Uterus (tissue), 4 donors: Measurements from ENCODE around the gene FOXN3. TPM values are rescaled to one million over a fixed set of nuclear protein-coding genes. Genes with fewer than 3 reads are reported as not detected.

Experiments used
- DNase-seq, 2 donors: peaks; one replicate each; pipeline ENCODE4 v3.0.0-alpha.2; 2019 to 2020
- H3K27ac ChIP-seq, 2 donors: fragments of 200-600 bp; sonication (generic); 1 replicate in 1 of 2; 2 replicates in 1 of 2; pipeline ENCODE4 v1.5.1; 2016 to 2018
- H3K27me3 ChIP-seq, 2 donors: fragments of 200-600 bp; sonication (generic); one replicate each; pipeline ENCODE4 v1.5.1; 2018 to 2019; ENCODE audit warnings: control low read depth in 1 of 2
- H3K36me3 ChIP-seq, 2 donors: fragments of 200-600 bp; sonication (generic); one replicate each; pipeline ENCODE4 v1.5.1; 2019; ENCODE audit warnings: control low read depth in 1 of 2
- H3K4me1 ChIP-seq, 2 donors: fragments of 200-600 bp; sonication (generic); one replicate each; pipeline ENCODE4 v1.5.1; 2018 to 2019; ENCODE audit warnings: control low read depth in 1 of 2
- H3K4me3 ChIP-seq, 2 donors: fragments of 200-600 bp; sonication (generic); 1 replicate in 1 of 2; 2 replicates in 1 of 2; pipeline ENCODE4 v1.5.1; 2018 to 2019; ENCODE audit warnings: mild to moderate bottlenecking in 1 of 2
- H3K9me3 ChIP-seq, 2 donors: fragments of 200-600 bp; sonication (generic); one replicate each; pipeline ENCODE4 v1.5.1; 2019; ENCODE audit warnings: control low read depth in 1 of 2
- POLR2A ChIP-seq, 2 donors: fragments of 450-650 bp; IDR thresholded peaks; one replicate each; pipeline ENCODE4 v1.6.1; 2016; ENCODE audit warnings: antibody characterized with exemption in 2 of 2, mild to moderate bottlenecking in 1 of 2, moderate library complexity in 1 of 2
- intact Hi-C: fragments of 100-400 bp; cut with DNase I; formaldehyde crosslinking; loops from one replicate; pipeline ENCODE4 v1.15.1; 2023; ENCODE audit warnings: low total_unique reads
- total RNA-seq, 4 donors: library from RNA; depleted of rRNA in 3 of 4; stranded (reverse); fragments of >200 nt in 3 of 4; gene quantifications; one replicate each; pipeline versions ENCODE4 v1.1.0 to v1.2.4, GENCODE V29; 2014 to 2023
- TF ChIP-seq, protein P1 (sequence below), 4 experiments: fragments of 200-600 bp in 2 of 4; fragments of 450-650 bp in 2 of 4; sonication (generic) in 2 of 4; IDR thresholded peaks; one replicate each; pipeline ENCODE4 v1.5.1; 2016 to 2019; ENCODE audit warnings: antibody characterized with exemption in 4 of 4, mild to moderate bottlenecking in 2 of 4, moderate library complexity in 1 of 4
- donor health status: DM: yes; HTN: yes; CAD: no.

The FOXN3 gene
- total RNA-seq, 4 donors from 2014 or later, result 37.7 to 103 (median 74.9) TPM

GRCh38 chr14:89308232-89308959, 108.6 kb downstream of the FOXN3 start:
- Histone ChIP-seq H3K4me1 (peaks cover under 1 to 4% of the 10 kb centered on the region in 2 donors), H3K4me3 (no peak overlapping the region), H3K9me3 (no peaks in the 10 kb centered on the region), H3K27ac (peak overlapping the region in 1 of 2 donors; percentile 43), H3K27me3 (no peaks in the 10 kb centered on the region), H3K36me3 (no peaks in the 10 kb centered on the region)
- DNase-seq, result no peak
- no peak for TF ChIP-seq POLR2A (IDR thresholded peaks at IDR 0.05)
- TF ChIP-seq, protein P1, sequence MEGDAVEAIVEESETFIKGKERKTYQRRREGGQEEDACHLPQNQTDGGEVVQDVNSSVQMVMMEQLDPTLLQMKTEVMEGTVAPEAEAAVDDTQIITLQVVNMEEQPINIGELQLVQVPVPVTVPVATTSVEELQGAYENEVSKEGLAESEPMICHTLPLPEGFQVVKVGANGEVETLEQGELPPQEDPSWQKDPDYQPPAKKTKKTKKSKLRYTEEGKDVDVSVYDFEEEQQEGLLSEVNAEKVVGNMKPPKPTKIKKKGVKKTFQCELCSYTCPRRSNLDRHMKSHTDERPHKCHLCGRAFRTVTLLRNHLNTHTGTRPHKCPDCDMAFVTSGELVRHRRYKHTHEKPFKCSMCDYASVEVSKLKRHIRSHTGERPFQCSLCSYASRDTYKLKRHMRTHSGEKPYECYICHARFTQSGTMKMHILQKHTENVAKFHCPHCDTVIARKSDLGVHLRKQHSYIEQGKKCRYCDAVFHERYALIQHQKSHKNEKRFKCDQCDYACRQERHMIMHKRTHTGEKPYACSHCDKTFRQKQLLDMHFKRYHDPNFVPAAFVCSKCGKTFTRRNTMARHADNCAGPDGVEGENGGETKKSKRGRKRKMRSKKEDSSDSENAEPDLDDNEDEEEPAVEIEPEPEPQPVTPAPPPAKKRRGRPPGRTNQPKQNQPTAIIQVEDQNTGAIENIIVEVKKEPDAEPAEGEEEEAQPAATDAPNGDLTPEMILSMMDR (IDR thresholded peaks at IDR 0.05), result no peak
- intact Hi-C loops, result loop anchor here (10.0 kb wide), 1 partner anchor 106 kb away; the partner anchor contains the start of gene FOXN3

DNA sequence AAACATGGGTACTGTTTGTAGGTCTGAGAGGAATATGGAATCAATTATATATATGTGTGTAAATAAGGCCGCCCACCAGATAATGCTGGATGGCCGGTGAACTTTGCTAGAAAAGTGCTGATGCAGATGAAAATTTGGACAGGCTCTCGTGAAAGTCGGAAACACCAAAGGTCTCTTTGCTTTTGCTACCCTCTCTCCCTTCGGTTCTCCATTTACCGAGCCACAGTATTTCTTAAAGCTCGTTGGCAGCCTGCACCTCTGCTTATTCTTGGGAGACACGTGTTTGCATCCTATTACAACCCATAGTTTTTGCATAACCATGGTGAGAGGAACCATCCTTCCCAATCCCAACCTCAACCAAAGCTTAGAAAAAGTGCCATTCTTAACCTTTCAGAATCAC, 109.6 kb downstream of the FOXN3 start:
- Histone ChIP-seq H3K4me3 (no peak overlapping the region), H3K4me1 (peaks cover 4 to 9% of the 10 kb centered on the region in 2 donors), H3K9me3 (no peaks in the 10 kb centered on the region), H3K27me3 (no peaks in the 10 kb centered on the region), H3K27ac (no peak overlapping the region), H3K36me3 (no peaks in the 10 kb centered on the region)
- no peak for TF ChIP-seq POLR2A (IDR thresholded peaks at IDR 0.05)
- TF ChIP-seq, protein P1 (IDR thresholded peaks at IDR 0.05), result no peak
- intact Hi-C loops, result loop anchor here (10.0 kb wide), 1 partner anchor 107 kb away; the partner anchor contains the start of gene FOXN3
- no peak for DNase-seq

GRCh38 chr14:89304972-89305703, 111.9 kb downstream of the FOXN3 start:
- DNase-seq, result peak; percentile 39 to 43
- H3K36me3 ChIP-seq, result no peaks in the 10 kb centered on the region
- H3K9me3 ChIP-seq, result no peaks in the 10 kb centered on the region
- no peaks in the 10 kb centered on the region for H3K27me3 ChIP-seq
- no peak for TF ChIP-seq POLR2A (IDR thresholded peaks at IDR 0.05)
- TF ChIP-seq, protein P1 (IDR thresholded peaks at IDR 0.05), result no peak
- intact Hi-C loops, result loop anchor here (10.0 kb wide), 1 partner anchor 110 kb away; the partner anchor contains the start of gene FOXN3
- H3K4me1 ChIP-seq, result peaks cover 4 to 11% of the 10 kb centered on the region in 2 donors
- H3K4me3 ChIP-seq, result no peak overlapping the region
- peak overlapping the region; percentile 83 to 96 for H3K27ac ChIP-seq

DNA sequence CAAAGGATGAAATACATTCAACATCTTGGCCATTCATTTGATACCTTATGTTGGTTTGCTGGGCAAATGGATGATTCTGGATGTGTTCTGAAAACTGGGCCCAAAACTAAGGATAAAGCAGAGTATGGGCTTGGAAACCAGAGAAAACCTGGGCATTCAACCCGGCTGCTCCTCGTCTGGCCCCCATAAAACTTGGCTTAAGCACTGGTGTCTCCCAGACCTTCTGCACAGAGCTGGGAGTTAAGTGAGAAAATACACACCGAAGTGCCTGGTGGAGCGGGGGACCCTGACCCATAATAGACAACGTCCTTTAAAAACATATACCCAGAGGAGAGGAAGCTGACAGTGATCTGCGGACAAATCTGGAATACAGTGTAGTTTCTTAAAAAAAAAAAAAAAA, 112.5 kb downstream of the FOXN3 start:
- no peaks in the 10 kb centered on the region for H3K36me3 ChIP-seq
- no peaks in the 10 kb centered on the region for H3K27me3 ChIP-seq
- intact Hi-C loops, result loop anchor here (10.0 kb wide), 1 partner anchor 110 kb away; the partner anchor contains the start of gene FOXN3
- no peak overlapping the region for H3K4me3 ChIP-seq
- H3K9me3 ChIP-seq, result no peaks in the 10 kb centered on the region
- peaks cover 4 to 11% of the 10 kb centered on the region in 2 donors for H3K4me1 ChIP-seq
- DNase-seq, result no peak
- H3K27ac ChIP-seq, result peak overlapping the region; percentile 83 to 96
- TF ChIP-seq, protein P1 (IDR thresholded peaks at IDR 0.05), result no peak
- TF ChIP-seq POLR2A (IDR thresholded peaks at IDR 0.05), result no peak
